ENCODE results near the gene SPAAR.

The SPAAR gene

DNA sequence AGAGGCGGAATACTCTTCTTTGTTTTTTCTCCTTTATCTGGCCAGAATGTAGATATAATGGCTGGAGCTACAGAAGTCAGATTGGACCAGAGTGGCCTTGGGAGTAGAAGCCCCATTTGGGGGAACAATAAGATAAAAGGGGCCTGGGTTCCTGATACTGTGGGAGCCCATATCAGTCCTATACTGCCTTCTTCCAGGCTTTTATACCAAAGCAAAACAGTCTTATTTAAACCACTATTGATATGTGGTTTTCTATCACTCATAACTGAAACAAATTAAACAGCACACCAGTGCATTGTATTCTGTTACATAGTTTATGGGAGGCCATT, 14.3 kb downstream of the SPAAR start:
- TF ChIP-seq, protein P1, sequence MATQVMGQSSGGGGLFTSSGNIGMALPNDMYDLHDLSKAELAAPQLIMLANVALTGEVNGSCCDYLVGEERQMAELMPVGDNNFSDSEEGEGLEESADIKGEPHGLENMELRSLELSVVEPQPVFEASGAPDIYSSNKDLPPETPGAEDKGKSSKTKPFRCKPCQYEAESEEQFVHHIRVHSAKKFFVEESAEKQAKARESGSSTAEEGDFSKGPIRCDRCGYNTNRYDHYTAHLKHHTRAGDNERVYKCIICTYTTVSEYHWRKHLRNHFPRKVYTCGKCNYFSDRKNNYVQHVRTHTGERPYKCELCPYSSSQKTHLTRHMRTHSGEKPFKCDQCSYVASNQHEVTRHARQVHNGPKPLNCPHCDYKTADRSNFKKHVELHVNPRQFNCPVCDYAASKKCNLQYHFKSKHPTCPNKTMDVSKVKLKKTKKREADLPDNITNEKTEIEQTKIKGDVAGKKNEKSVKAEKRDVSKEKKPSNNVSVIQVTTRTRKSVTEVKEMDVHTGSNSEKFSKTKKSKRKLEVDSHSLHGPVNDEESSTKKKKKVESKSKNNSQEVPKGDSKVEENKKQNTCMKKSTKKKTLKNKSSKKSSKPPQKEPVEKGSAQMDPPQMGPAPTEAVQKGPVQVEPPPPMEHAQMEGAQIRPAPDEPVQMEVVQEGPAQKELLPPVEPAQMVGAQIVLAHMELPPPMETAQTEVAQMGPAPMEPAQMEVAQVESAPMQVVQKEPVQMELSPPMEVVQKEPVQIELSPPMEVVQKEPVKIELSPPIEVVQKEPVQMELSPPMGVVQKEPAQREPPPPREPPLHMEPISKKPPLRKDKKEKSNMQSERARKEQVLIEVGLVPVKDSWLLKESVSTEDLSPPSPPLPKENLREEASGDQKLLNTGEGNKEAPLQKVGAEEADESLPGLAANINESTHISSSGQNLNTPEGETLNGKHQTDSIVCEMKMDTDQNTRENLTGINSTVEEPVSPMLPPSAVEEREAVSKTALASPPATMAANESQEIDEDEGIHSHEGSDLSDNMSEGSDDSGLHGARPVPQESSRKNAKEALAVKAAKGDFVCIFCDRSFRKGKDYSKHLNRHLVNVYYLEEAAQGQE (IDR thresholded peaks at IDR 0.05; ENCODE audit: insufficient read depth in 1 of 2, low read depth in 2 of 2, low read length in 2 of 2) = no peak
- no peak for TF ChIP-seq SIN3A (IDR thresholded peaks at IDR 0.05; ENCODE audit: borderline replicate concordance, insufficient read depth, low read length)
- TF ChIP-seq FOXP2 (optimal IDR thresholded peaks at IDR 0.05; ENCODE audit: borderline replicate concordance, extremely low read depth, extremely low read length, insufficient read depth) = no peak
- TF ChIP-seq TAF1 (IDR thresholded peaks at IDR 0.05; ENCODE audit: borderline replicate concordance, insufficient read depth, low read length) = no peak
- no peak for TF ChIP-seq POLR2AphosphoS5 (IDR thresholded peaks at IDR 0.05; ENCODE audit: low read depth, low read length)

DNA sequence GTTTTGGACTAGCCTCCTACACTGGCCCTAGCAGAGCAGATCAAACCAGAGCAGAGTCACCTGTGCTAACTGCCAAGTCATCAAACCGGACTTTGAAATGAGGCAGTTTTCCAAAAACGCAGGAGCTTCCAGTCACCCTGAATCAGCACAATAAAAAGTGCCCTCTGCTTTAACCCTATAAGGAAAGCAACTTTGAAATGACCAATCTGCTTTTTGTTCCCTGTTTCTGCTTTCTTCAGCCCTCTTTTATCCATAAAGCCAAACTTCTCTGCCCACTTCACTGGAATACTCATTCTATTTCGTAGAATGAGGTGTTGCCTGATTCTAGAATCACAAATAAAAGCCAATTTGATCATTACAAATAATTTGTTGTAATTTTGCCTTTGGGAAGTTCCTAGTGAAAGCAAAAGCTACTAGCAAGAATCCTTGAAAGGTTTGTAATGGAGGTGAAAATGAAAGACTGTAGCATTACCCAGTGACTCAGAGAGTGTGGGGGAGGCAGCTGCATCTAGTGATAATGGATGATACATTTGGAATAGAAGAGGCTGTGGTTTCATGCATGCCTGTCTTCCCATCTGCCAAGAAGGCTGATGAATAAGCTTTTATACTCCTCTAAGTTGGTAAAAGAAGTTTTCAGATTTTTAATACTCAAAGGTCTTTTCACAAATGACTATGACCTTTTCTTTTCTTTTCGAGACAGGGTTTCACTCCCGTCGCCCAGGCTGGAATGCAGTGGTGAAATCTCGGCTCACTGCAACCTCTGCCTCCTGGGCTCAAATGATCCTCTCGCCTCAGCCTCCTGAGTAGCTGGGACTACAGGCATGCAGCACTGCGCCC, 14.9 kb downstream of the SPAAR start:
- TF ChIP-seq SIN3A (IDR thresholded peaks at IDR 0.05; ENCODE audit: borderline replicate concordance, insufficient read depth, low read length) (no peak), TAF1 (IDR thresholded peaks at IDR 0.05; ENCODE audit: borderline replicate concordance, insufficient read depth, low read length) (no peak), FOXP2 (optimal IDR thresholded peaks at IDR 0.05; ENCODE audit: borderline replicate concordance, extremely low read depth, extremely low read length, insufficient read depth) (no peak), POLR2AphosphoS5 (IDR thresholded peaks at IDR 0.05; ENCODE audit: low read depth, low read length) (no peak)
- TF ChIP-seq, protein P1 (IDR thresholded peaks at IDR 0.05; ENCODE audit: insufficient read depth in 1 of 2, low read depth in 2 of 2, low read length in 2 of 2) = no peak

- no peak for TF ChIP-seq POLR2AphosphoS5 (IDR thresholded peaks at IDR 0.05; ENCODE audit: low read depth, low read length)
- no peak for TF ChIP-seq FOXP2 (optimal IDR thresholded peaks at IDR 0.05; ENCODE audit: borderline replicate concordance, extremely low read depth, extremely low read length, insufficient read depth)
- TF ChIP-seq, protein P1 (IDR thresholded peaks at IDR 0.05; ENCODE audit: insufficient read depth in 1 of 2, low read depth in 2 of 2, low read length in 2 of 2) = no peak
- TF ChIP-seq TAF1 (IDR thresholded peaks at IDR 0.05; ENCODE audit: borderline replicate concordance, insufficient read depth, low read length) = no peak
- no peak for TF ChIP-seq SIN3A (IDR thresholded peaks at IDR 0.05; ENCODE audit: borderline replicate concordance, insufficient read depth, low read length)
Observed at GRCh38 chr9:35928591-35929452, 19.5 kb downstream of the SPAAR start.

DNA sequence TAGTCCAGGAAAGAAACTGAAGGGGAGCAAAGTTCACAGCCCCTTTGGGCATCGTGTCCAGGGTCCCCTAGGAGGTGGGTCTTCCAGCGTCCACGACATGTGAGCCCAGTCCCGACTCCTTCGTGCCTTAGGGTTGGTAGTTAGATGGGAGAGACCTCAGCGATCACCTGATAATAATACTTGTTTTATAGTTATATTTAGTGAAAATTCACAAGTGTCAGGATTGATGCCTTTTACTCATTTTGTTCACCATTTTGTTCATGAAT, 20.1 kb downstream of the SPAAR start:
- TF ChIP-seq SIN3A (IDR thresholded peaks at IDR 0.05; ENCODE audit: borderline replicate concordance, insufficient read depth, low read length) (no peak), POLR2AphosphoS5 (IDR thresholded peaks at IDR 0.05; ENCODE audit: low read depth, low read length) (no peak)
- TF ChIP-seq, protein P1 (IDR thresholded peaks at IDR 0.05; ENCODE audit: insufficient read depth in 1 of 2, low read depth in 2 of 2, low read length in 2 of 2) = no peak
